Adrenal gland (tissue), 5 donors: ENCODE results near the gene NFATC3.

Experiments used
- POLR2A ChIP-seq, 2 donors: fragments of 450-650 bp; IDR thresholded peaks; one replicate each; pipeline ENCODE4 v1.6.1; 2017; ENCODE audit warnings: antibody characterized with exemption in 2 of 2, mild to moderate bottlenecking in 2 of 2, moderate library complexity in 1 of 2
- TF ChIP-seq, protein P1 (sequence below), 6 experiments: fragments of 450-650 bp in 4 of 6; fragments of 200-600 bp in 2 of 6; sonication (generic) in 1 of 6; IDR thresholded peaks; 1 replicate in 5 of 6; 2 replicates in 1 of 6; pipeline versions ENCODE4 v1.5.1 to v1.8.0; 2016 to 2021; ENCODE audit warnings: antibody characterized with exemption in 6 of 6, mild to moderate bottlenecking in 2 of 6, moderate library complexity in 1 of 6
- donor health status: DM: no; HTN: no; CAD: no.

DNA sequence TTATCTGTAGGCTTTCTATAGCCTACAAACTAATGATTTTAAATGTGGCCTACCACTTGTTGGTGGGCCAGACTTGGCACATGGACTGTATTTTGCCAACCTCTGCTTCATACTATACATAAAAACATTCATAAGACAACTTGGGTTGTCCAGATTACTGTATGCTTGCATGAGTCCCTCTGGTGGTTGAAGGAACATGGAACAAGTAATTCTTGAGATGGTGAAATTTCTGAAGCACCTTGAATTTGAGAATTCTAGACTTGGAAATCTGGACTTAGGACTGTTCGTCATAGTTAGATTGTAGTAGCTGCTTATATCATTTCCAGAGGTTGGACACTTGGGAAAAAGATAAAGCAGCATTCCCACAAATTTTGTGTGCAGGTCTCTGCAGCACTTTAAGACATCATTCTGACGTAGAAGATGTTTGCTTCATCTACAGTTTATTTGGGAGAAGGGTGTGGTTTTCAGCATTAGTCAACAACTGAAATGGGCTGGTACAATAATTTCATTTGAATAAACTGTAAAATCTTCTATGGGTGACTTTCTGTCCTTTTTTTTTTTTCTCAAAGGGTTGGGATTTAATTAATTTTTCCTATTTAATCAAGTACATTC lies 31.2 kb downstream of the NFATC3 start:
- TF ChIP-seq, protein P1, sequence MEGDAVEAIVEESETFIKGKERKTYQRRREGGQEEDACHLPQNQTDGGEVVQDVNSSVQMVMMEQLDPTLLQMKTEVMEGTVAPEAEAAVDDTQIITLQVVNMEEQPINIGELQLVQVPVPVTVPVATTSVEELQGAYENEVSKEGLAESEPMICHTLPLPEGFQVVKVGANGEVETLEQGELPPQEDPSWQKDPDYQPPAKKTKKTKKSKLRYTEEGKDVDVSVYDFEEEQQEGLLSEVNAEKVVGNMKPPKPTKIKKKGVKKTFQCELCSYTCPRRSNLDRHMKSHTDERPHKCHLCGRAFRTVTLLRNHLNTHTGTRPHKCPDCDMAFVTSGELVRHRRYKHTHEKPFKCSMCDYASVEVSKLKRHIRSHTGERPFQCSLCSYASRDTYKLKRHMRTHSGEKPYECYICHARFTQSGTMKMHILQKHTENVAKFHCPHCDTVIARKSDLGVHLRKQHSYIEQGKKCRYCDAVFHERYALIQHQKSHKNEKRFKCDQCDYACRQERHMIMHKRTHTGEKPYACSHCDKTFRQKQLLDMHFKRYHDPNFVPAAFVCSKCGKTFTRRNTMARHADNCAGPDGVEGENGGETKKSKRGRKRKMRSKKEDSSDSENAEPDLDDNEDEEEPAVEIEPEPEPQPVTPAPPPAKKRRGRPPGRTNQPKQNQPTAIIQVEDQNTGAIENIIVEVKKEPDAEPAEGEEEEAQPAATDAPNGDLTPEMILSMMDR (IDR thresholded peaks at IDR 0.05): peak in 4 of 6 experiments; percentile 31 to 38 (median 35)
- TF ChIP-seq POLR2A (IDR thresholded peaks at IDR 0.05): no peak
